Measurements from ENCODE around the gene CAMTA1.

Gene CAMTA1

GRCh38 chr1:7500381-7501083 lies 715.3 kb downstream of the CAMTA1 start:
- DNase-seq (ENCODE audit: low read depth): no peak

- DNase-seq (ENCODE audit: low read depth): no peak
Measured at GRCh38 chr1:7501084-7501491, 715.8 kb downstream of the CAMTA1 start.

- no peak for DNase-seq (ENCODE audit: low read depth)
Measured at GRCh38 chr1:7501723-7502603, 716.7 kb downstream of the CAMTA1 start.

- DNase-seq (ENCODE audit: low read depth): no peak
Measured at GRCh38 chr1:7503691-7504437, 718.6 kb downstream of the CAMTA1 start.

- no peak for DNase-seq (ENCODE audit: low read depth)
Measured at GRCh38 chr1:7504438-7504720, 719.1 kb downstream of the CAMTA1 start.

GRCh38 chr1:7505094-7505770 lies 720.0 kb downstream of the CAMTA1 start:
- DNase-seq (ENCODE audit: low read depth): no peak

GRCh38 chr1:7505771-7506453 lies 720.7 kb downstream of the CAMTA1 start:
- DNase-seq (ENCODE audit: low read depth): no peak

GRCh38 chr1:7506454-7507284 lies 721.4 kb downstream of the CAMTA1 start:
- no peak for DNase-seq (ENCODE audit: low read depth)

- no peak for DNase-seq (ENCODE audit: low read depth)
Measured at GRCh38 chr1:7507285-7508019, 722.2 kb downstream of the CAMTA1 start.

- no peak for DNase-seq (ENCODE audit: low read depth)
Measured at GRCh38 chr1:7508052-7508933, 723.0 kb downstream of the CAMTA1 start.

- no peak for DNase-seq (ENCODE audit: low read depth)
Measured at GRCh38 chr1:7508934-7509519, 723.8 kb downstream of the CAMTA1 start.

GRCh38 chr1:7509598-7509997 lies 724.3 kb downstream of the CAMTA1 start:
- DNase-seq (ENCODE audit: low read depth): no peak

- DNase-seq (ENCODE audit: low read depth): no peak
Measured at GRCh38 chr1:7510389-7510931, 725.2 kb downstream of the CAMTA1 start.

GRCh38 chr1:7511381-7511780 lies 726.1 kb downstream of the CAMTA1 start:
- DNase-seq (ENCODE audit: low read depth): no peak

- no peak for DNase-seq (ENCODE audit: low read depth)
Measured at GRCh38 chr1:7513081-7513480, 727.8 kb downstream of the CAMTA1 start.

- no peak for DNase-seq (ENCODE audit: low read depth)
Measured at GRCh38 chr1:7515175-7515574, 729.9 kb downstream of the CAMTA1 start.

- no peak for DNase-seq (ENCODE audit: low read depth)
Measured at GRCh38 chr1:7515904-7516303, 730.6 kb downstream of the CAMTA1 start.

- DNase-seq (ENCODE audit: low read depth): no peak
Measured at GRCh38 chr1:7516341-7516740, 731.1 kb downstream of the CAMTA1 start.
